Panc1 (cell line): ENCODE results near the gene MCF2. TPM values are rescaled to one million over a fixed set of nuclear protein-coding genes. Genes with fewer than 3 reads are reported as not detected.
A peak's percentile ranks its signal among the peaks of the same experiment; 100 is the strongest.

Experiments used
- ATAC-seq: fragments of 200-7000 bp; cut with Tn5 transposase; 2 replicates; pipeline ENCODE4 v1.9.1; 2020; ENCODE audit warnings: mild to moderate bottlenecking, moderate library complexity
- BruUV-seq: library from RNA; stranded (reverse); fragments of 400-500 nt; replicated peaks from 2 replicates; lab custom pipeline; 2021; lab: Mats Ljungman, UMichigan
- CTCF ChIA-PET: fragments of 300-600 bp; sonication (Branson Sonifier 250); formaldehyde crosslinking; loops from one replicate; lab custom pipeline; 2022; ENCODE audit warnings: antibody characterized with exemption; lab: Charles Lee
- POLR2A ChIA-PET: fragments of 300-600 bp; sonication (Branson Sonifier 250); formaldehyde crosslinking; loops from one replicate; lab custom pipeline; 2022; ENCODE audit warnings: antibody characterized with exemption; lab: Charles Lee
- DNase-seq: peaks from one replicate; pipeline ENCODE4 v3.0.0-alpha.2; 2010; ENCODE audit warnings: low read depth, low spot score
- H3K27ac ChIP-seq: 2 replicates; pipeline ENCODE4 v1.5.1; 2011; ENCODE audit warnings: mild to moderate bottlenecking, low read length, inconsistent platforms
- H3K27me3 ChIP-seq: fragments of 200-500 bp; sonication (Bioruptor generic); 2 replicates; pipeline ENCODE4 v1.6.0; 2014; ENCODE audit warnings: low read length, inconsistent platforms; ENCODE audit not compliant: control insufficient read depth, insufficient read depth
- H3K36me3 ChIP-seq: fragments of 200-500 bp; sonication (Bioruptor generic); 2 replicates; pipeline ENCODE4 v1.5.1; 2014; ENCODE audit warnings: inconsistent platforms, mild to moderate bottlenecking, low read length, moderate library complexity; ENCODE audit not compliant: control insufficient read depth, insufficient read depth
- H3K4me1 ChIP-seq: 2 replicates; pipeline ENCODE4 v1.5.1; 2011; ENCODE audit warnings: inconsistent platforms, mild to moderate bottlenecking, low read length, moderate library complexity; ENCODE audit not compliant: control insufficient read depth, insufficient read depth
- H3K4me3 ChIP-seq, 2 experiments: 2 replicates each; pipeline ENCODE4 v1.5.1; 2011 to 2012; ENCODE audit warnings: low read depth in 2 of 2, low read length in 2 of 2, mild to moderate bottlenecking in 2 of 2, inconsistent platforms in 1 of 2, moderate library complexity in 1 of 2
- H3K9me3 ChIP-seq: fragments of 200-500 bp; sonication (Bioruptor generic); 2 replicates; pipeline ENCODE4 v1.5.1; 2014; ENCODE audit warnings: low read depth, mild to moderate bottlenecking, inconsistent platforms, low read length, moderate library complexity; ENCODE audit not compliant: control insufficient read depth, insufficient read depth
- POLR2AphosphoS5 ChIP-seq: IDR thresholded peaks from 2 replicates; pipeline ENCODE4 v1.6.1; 2012; ENCODE audit warnings: mild to moderate bottlenecking, low read depth, low read length, moderate library complexity
- SIN3A ChIP-seq: IDR thresholded peaks from 2 replicates; pipeline ENCODE4 v1.6.1; 2012; ENCODE audit warnings: low read depth, mild to moderate bottlenecking, low read length, moderate library complexity, borderline replicate concordance; ENCODE audit not compliant: insufficient read depth
- TCF7L2 ChIP-seq: IDR thresholded peaks from 2 replicates; pipeline ENCODE4 v1.6.1; 2011; ENCODE audit warnings: mild to moderate bottlenecking, low read depth, low read length, inconsistent platforms
- in situ Hi-C: cut with HindIII; loops from 2 replicates; pipeline ENCODE4 v1.10.0; 2016; ENCODE audit warnings: low sequenced_read_pairs, low pct_unique_long_range_greater_than_20kb
- intact Hi-C: fragments of 100-400 bp; cut with micrococcal nuclease; formaldehyde crosslinking; loops from one replicate; pipeline ENCODE4 v1.10.0; 2022; ENCODE audit not compliant: unreplicated experiment
- total RNA-seq: library from RNA; stranded (reverse); gene quantifications from one replicate; pipeline ENCODE4 v1.2.1, GENCODE V29; 2021; ENCODE audit not compliant: unreplicated experiment
- TF ChIP-seq, protein P1 (sequence below), 2 experiments: IDR thresholded peaks; 2 replicates each; pipeline ENCODE4 v1.6.1; 2011 to 2012; ENCODE audit warnings: low read depth in 2 of 2, control low read depth in 1 of 2, low read length in 1 of 2, mild to moderate bottlenecking in 1 of 2, moderate library complexity in 1 of 2; ENCODE audit not compliant: insufficient read depth in 1 of 2
- TF ChIP-seq, protein P2 (sequence below): fragments of 450-650 bp; IDR thresholded peaks from 2 replicates; pipeline ENCODE4 v1.5.1; 2017; ENCODE audit warnings: mild to moderate bottlenecking

Gene MCF2
- total RNA-seq, 1 experiment from 2014 or later: 0.31 TPM

- H3K36me3 ChIP-seq: no peaks in the 10 kb centered on the region
- H3K4me3 ChIP-seq: no peak overlapping the region
- H3K27ac ChIP-seq: no peak overlapping the region
- ATAC-seq (no peak), DNase-seq (no peak)
- H3K4me1 ChIP-seq: no peaks in the 10 kb centered on the region
- TF ChIP-seq POLR2AphosphoS5 (no peak), SIN3A (no peak), TCF7L2 (no peak)
- TF ChIP-seq, protein P1, sequence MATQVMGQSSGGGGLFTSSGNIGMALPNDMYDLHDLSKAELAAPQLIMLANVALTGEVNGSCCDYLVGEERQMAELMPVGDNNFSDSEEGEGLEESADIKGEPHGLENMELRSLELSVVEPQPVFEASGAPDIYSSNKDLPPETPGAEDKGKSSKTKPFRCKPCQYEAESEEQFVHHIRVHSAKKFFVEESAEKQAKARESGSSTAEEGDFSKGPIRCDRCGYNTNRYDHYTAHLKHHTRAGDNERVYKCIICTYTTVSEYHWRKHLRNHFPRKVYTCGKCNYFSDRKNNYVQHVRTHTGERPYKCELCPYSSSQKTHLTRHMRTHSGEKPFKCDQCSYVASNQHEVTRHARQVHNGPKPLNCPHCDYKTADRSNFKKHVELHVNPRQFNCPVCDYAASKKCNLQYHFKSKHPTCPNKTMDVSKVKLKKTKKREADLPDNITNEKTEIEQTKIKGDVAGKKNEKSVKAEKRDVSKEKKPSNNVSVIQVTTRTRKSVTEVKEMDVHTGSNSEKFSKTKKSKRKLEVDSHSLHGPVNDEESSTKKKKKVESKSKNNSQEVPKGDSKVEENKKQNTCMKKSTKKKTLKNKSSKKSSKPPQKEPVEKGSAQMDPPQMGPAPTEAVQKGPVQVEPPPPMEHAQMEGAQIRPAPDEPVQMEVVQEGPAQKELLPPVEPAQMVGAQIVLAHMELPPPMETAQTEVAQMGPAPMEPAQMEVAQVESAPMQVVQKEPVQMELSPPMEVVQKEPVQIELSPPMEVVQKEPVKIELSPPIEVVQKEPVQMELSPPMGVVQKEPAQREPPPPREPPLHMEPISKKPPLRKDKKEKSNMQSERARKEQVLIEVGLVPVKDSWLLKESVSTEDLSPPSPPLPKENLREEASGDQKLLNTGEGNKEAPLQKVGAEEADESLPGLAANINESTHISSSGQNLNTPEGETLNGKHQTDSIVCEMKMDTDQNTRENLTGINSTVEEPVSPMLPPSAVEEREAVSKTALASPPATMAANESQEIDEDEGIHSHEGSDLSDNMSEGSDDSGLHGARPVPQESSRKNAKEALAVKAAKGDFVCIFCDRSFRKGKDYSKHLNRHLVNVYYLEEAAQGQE (IDR thresholded peaks at IDR 0.05; ENCODE audit: insufficient read depth in 1 of 2, low read depth in 2 of 2, low read length in 1 of 2): no peak
- TF ChIP-seq, protein P2, sequence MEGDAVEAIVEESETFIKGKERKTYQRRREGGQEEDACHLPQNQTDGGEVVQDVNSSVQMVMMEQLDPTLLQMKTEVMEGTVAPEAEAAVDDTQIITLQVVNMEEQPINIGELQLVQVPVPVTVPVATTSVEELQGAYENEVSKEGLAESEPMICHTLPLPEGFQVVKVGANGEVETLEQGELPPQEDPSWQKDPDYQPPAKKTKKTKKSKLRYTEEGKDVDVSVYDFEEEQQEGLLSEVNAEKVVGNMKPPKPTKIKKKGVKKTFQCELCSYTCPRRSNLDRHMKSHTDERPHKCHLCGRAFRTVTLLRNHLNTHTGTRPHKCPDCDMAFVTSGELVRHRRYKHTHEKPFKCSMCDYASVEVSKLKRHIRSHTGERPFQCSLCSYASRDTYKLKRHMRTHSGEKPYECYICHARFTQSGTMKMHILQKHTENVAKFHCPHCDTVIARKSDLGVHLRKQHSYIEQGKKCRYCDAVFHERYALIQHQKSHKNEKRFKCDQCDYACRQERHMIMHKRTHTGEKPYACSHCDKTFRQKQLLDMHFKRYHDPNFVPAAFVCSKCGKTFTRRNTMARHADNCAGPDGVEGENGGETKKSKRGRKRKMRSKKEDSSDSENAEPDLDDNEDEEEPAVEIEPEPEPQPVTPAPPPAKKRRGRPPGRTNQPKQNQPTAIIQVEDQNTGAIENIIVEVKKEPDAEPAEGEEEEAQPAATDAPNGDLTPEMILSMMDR: no peak
- intact Hi-C loops: no loop called here
- POLR2A ChIA-PET: no interaction called here
- H3K27me3 ChIP-seq: no peaks in the 10 kb centered on the region; the same call in 1 of the 2 replicates
- no TSS peak for BruUV-seq
- CTCF ChIA-PET: no interaction called here
- H3K9me3 ChIP-seq: no peaks in the 10 kb centered on the region
- in situ Hi-C loops: no loop called here
Observed at GRCh38 chrX:139560221-139560620, 147.7 kb downstream of the MCF2 start.

DNA sequence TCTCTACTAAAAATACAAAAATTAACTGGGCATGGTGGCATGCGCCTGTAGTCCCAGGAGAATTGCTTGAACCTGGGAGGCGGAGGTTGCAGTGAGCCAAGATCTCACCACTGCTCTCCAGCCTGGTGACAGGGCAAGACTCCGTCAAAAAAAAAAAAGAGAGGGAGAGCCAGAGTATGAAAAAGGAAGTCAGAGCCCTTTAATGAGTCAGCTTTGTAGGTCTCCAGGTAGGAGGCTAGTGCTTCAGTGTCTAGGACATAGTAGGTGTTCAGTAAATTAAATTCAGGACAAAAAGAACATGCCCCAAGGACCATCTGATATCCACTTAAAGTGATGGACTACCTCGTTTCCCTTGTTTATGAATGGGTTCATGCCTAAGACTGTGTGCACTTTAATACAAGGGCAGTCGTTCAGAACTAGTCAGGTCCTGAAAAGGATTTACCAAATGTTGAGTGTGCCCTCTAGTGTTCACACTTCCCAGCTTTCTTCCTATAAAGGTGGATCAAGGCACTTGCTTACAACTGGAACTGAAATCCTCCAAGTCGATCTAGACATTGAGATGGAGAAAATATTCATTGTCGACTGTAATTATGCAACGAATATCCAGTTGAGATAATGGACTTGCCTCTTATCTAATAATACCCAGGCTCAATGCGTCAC, 148.5 kb downstream of the MCF2 start:
- ATAC-seq (peak; percentile 89), DNase-seq (peak; percentile 46)
- H3K27ac ChIP-seq: no peak overlapping the region
- in situ Hi-C loops: no loop called here
- no TSS peak for BruUV-seq
- H3K27me3 ChIP-seq: no peaks in the 10 kb centered on the region; the same call in 1 of the 2 replicates
- ChIA-PET POLR2A (no interaction called here), CTCF (no interaction called here)
- intact Hi-C loops: loop anchor here (5.0 to 10.0 kb wide), 2 partner anchors 355 to 782 kb away; no protein-coding TSS in a partner anchor
- H3K36me3 ChIP-seq: no peaks in the 10 kb centered on the region
- no peaks in the 10 kb centered on the region for H3K4me1 ChIP-seq
- no peak overlapping the region for H3K4me3 ChIP-seq
- TF ChIP-seq, protein P2: peak; percentile 68
- TF ChIP-seq, protein P1 (IDR thresholded peaks at IDR 0.05; ENCODE audit: insufficient read depth in 1 of 2, low read depth in 2 of 2, low read length in 1 of 2): no peak
- TF ChIP-seq POLR2AphosphoS5 (no peak), TCF7L2 (no peak), SIN3A (no peak)
- no peaks in the 10 kb centered on the region for H3K9me3 ChIP-seq
